A549 treated with Mapracorat at 1 μM for 4 hours (cell line): ENCODE data around the gene PDXDC1. TPM values are rescaled to one million over a fixed set of nuclear protein-coding genes. Genes with fewer than 3 reads are reported as not detected.

ENCODE experiments used
- total RNA-seq: library from RNA; stranded (reverse); fragments of 200-300 nt; extraction: Qiagen RNA extraction; gene quantifications from 5 replicates; pipeline ENCODE4 v1.2.3, GENCODE V29; 2022

The PDXDC1 gene, protein sequence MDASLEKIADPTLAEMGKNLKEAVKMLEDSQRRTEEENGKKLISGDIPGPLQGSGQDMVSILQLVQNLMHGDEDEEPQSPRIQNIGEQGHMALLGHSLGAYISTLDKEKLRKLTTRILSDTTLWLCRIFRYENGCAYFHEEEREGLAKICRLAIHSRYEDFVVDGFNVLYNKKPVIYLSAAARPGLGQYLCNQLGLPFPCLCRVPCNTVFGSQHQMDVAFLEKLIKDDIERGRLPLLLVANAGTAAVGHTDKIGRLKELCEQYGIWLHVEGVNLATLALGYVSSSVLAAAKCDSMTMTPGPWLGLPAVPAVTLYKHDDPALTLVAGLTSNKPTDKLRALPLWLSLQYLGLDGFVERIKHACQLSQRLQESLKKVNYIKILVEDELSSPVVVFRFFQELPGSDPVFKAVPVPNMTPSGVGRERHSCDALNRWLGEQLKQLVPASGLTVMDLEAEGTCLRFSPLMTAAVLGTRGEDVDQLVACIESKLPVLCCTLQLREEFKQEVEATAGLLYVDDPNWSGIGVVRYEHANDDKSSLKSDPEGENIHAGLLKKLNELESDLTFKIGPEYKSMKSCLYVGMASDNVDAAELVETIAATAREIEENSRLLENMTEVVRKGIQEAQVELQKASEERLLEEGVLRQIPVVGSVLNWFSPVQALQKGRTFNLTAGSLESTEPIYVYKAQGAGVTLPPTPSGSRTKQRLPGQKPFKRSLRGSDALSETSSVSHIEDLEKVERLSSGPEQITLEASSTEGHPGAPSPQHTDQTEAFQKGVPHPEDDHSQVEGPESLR
- total RNA-seq, result 60.8 to 71.3 TPM (median 64.9 TPM) in 5 replicates

DNA sequence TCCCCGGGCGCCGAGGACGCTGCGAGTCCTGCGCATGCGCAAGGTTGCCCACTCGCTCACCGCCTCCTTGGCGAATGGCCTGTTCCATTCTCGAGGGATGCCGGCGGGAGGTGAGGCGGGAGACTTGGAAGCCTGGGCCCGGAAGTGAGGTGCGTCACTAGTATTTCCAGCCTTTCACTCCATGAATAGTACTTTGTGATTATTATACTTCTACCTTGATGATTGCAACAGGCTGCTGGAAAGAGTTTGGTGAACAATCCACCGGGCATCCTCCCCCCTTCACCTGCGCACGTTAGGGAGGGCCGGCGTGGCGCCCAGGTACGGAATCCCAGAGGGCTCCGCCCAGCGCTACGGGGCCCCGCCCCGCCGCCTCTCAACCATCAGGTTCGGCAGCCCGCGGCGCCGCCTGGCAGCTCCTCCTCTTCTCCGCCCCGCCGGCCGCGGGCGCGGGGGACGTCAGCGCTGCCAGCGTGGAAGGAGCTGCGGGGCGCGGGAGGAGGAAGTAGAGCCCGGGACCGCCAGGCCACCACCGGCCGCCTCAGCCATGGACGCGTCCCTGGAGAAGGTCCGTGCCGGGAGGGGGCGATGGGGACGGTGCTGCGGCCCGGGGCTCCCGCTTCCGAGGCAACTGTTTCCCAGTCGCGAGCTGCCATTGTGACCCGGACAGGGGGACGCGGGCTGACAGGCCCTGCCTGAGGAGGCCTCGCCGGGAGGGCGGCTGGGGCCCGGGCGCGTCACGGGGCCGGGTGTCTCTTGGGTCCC is at the start of gene PDXDC1:
Gene PDXDC1, plus strand, starts transcription at position 371 of the 762 bp plus-strand sequence. Its CDS starts 174 bp downstream, at position 545.

DNA sequence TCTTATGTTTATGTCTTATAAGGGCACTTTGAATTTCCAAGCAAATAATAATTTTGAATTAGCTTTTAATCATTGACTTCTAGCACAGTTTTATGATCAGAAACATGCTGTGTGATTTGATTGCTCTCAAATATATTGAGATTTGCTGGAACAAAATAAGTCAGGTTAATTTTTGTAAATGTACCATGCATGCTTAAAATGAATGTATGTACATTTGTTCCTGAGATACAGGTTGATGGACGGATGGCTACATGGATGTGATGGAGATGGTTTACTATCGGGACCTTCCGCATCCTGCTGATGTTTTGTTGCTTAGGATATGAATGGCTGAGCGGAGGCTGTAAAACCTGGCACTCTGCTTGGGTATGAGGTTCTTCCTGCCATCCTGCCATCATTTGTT is 37.7 kb upstream of the PDXDC1 start, which contains the start of gene NPIPA1:
Gene NPIPA1, plus strand, starts transcription at position 301 of the 400 bp plus-strand sequence. Its CDS starts 0 bp downstream, at position 301.

DNA sequence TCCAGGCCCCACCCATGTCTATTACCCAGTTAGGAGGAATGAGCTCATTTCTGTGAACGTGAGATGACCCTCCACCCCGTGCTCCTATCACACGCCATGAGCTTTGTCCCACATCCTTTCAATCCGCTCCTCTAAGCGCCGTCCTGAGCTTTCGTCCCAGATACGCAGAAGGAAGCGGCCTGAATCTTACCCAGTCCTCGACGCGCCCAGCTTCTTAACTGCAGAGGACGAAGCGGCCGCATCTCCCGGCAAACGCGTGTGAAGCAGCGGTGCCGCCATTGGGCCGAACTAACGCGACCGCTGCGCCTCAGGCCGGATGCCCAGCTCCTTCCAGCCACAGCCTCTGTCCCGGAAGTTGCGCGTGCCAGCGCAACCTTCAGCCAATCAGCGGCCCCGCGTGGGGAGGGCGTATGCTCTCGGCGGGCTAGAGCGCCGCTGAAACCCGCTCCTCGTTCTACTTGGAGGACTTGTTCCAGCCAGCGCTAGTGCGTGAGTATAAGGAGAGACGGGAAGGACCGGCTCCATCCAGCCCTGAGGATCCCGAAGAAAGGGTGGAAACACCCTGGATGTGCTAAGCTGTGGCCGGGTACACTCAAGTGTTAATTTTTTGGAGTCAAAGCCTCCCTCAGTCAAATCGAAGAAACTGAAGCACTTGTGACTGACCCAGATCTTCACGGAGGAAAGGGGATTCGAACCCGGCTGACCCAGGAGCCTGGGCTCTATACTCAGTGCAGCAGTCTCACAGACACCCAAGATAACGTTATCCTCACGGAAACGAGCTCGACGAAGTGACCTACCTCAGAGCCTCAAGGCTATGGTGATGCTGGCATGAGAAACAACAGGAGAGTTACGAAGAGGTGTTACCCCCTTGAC is 119.4 kb downstream of the PDXDC1 start, which contains the start of gene RRN3:
Gene RRN3, minus strand, starts transcription at position 318 of the 873 bp plus-strand sequence. Its CDS starts 39 bp downstream, at position 279.

Other genes starting within 250 kb of the PDXDC1 start
- 0.78 to 2.5 TPM (median 1.8 TPM) in 5 replicates for gene NPIPA2, start 232.5 kb upstream of the PDXDC1 start, total RNA-seq
- 91.2 to 100 TPM (median 98.3 TPM) in 5 replicates for gene NOMO1, start 141.3 kb upstream of the PDXDC1 start, total RNA-seq
- 36.6 to 53.0 TPM (median 46.1 TPM) in 5 replicates for gene NPIPA1, start 37.6 kb upstream of the PDXDC1 start, total RNA-seq
- 44.2 to 53.4 TPM (median 45.4 TPM) in 5 replicates for gene NTAN1, start 81.0 kb downstream of the PDXDC1 start, total RNA-seq
- gene RRN3, start 119.2 kb downstream of the PDXDC1 start, total RNA-seq, result 36.8 to 40.4 TPM (median 38.6 TPM) in 5 replicates